ENCODE results near the gene MAB21L4. TPM values are rescaled to one million over a fixed set of nuclear protein-coding genes. Genes with fewer than 3 reads are reported as not detected.

MAB21L4 gene
- total RNA-seq, 2 experiments from 2014 or later = not detected

DNA sequence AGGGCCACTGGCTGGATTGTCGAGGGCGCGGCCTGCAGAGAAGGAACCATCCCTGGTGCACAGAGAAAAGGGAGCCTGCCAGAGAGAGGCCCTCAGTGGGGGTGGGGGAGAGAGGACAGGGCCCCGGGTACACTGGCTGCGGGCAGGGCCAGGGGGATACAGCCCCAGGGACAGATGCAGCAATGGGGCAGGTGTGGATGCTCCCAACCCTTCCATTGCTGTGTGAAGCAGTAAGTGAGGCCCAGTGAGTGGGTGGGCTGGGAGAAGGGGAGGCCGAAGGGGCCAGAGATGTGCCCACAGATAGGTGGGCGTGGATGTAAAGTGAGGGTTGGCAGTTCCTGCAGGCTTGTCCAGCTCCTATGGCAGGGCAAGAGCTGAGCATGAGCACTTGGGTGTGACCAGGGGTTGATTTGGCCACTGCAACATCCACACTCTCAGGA lies 19.9 kb downstream of the MAB21L4 start:
- intact Hi-C loops (cut with micrococcal nuclease; ENCODE audit: unreplicated experiment) = no loop called here
- H3K4me2 ChIP-seq (ENCODE audit: low read length) = no peak overlapping the region
- no peak for TF ChIP-seq EZH2phosphoT487 (IDR thresholded peaks at IDR 0.05; ENCODE audit: borderline replicate concordance, low read depth, low read length)
- TF ChIP-seq, protein P1, sequence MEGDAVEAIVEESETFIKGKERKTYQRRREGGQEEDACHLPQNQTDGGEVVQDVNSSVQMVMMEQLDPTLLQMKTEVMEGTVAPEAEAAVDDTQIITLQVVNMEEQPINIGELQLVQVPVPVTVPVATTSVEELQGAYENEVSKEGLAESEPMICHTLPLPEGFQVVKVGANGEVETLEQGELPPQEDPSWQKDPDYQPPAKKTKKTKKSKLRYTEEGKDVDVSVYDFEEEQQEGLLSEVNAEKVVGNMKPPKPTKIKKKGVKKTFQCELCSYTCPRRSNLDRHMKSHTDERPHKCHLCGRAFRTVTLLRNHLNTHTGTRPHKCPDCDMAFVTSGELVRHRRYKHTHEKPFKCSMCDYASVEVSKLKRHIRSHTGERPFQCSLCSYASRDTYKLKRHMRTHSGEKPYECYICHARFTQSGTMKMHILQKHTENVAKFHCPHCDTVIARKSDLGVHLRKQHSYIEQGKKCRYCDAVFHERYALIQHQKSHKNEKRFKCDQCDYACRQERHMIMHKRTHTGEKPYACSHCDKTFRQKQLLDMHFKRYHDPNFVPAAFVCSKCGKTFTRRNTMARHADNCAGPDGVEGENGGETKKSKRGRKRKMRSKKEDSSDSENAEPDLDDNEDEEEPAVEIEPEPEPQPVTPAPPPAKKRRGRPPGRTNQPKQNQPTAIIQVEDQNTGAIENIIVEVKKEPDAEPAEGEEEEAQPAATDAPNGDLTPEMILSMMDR (conservative IDR thresholded peaks at IDR 0.05; ENCODE audit: low read length) = no peak
- BruUV-seq (replicated peaks) = no TSS peak
- ChIA-PET POLR2A (no interaction called here), CTCF (ENCODE audit: unreplicated experiment) (no interaction called here)
- H3K36me3 ChIP-seq (ENCODE audit: insufficient read depth, low read length) = no peaks in the 10 kb centered on the region
- no peak overlapping the region for H2AFZ ChIP-seq (ENCODE audit: low read length)
- H3K27ac ChIP-seq (ENCODE audit: low read depth, low read length, poor library complexity, severe bottlenecking) = no peak overlapping the region
- H4K20me1 ChIP-seq (ENCODE audit: insufficient read depth, low read length) = no peaks in the 10 kb centered on the region
- H3K79me2 ChIP-seq (ENCODE audit: insufficient read depth, low read depth, low read length) = no peaks in the 10 kb centered on the region
- no peaks in the 10 kb centered on the region for H3K9me3 ChIP-seq (ENCODE audit: low read length)
- no peaks in the 10 kb centered on the region for H3K9me2 ChIP-seq (ENCODE audit: insufficient read depth, low read length)
- no peak overlapping the region for H3K4me3 ChIP-seq (ENCODE audit: low read depth, low read length, poor library complexity, severe bottlenecking)
- no peak for DNase-seq (ENCODE audit: low spot score)
- no peaks in the 10 kb centered on the region for H3K4me1 ChIP-seq (ENCODE audit: insufficient read depth, low read length, poor library complexity, severe bottlenecking)

- intact Hi-C loops (cut with micrococcal nuclease; ENCODE audit: unreplicated experiment) = no loop called here
- H3K4me2 ChIP-seq (ENCODE audit: low read length) = no peak overlapping the region
- no peak for TF ChIP-seq EZH2phosphoT487 (IDR thresholded peaks at IDR 0.05; ENCODE audit: borderline replicate concordance, low read depth, low read length)
- TF ChIP-seq, protein P1 (conservative IDR thresholded peaks at IDR 0.05; ENCODE audit: low read length) = no peak
- H3K27ac ChIP-seq (ENCODE audit: low read depth, low read length, poor library complexity, severe bottlenecking) = no peak overlapping the region
- no peak overlapping the region for H2AFZ ChIP-seq (ENCODE audit: low read length)
- no peaks in the 10 kb centered on the region for H3K9me2 ChIP-seq (ENCODE audit: insufficient read depth, low read length)
- no peaks in the 10 kb centered on the region for H4K20me1 ChIP-seq (ENCODE audit: insufficient read depth, low read length)
- DNase-seq (ENCODE audit: low spot score) = no peak
- no peaks in the 10 kb centered on the region for H3K79me2 ChIP-seq (ENCODE audit: insufficient read depth, low read depth, low read length)
- no peaks in the 10 kb centered on the region for H3K36me3 ChIP-seq (ENCODE audit: insufficient read depth, low read length)
- H3K4me1 ChIP-seq (ENCODE audit: insufficient read depth, low read length, poor library complexity, severe bottlenecking) = no peaks in the 10 kb centered on the region
- H3K9me3 ChIP-seq (ENCODE audit: low read length) = no peaks in the 10 kb centered on the region
- no TSS peak for BruUV-seq (replicated peaks)
- H3K4me3 ChIP-seq (ENCODE audit: low read depth, low read length, poor library complexity, severe bottlenecking) = no peak overlapping the region
- CTCF ChIA-PET (ENCODE audit: unreplicated experiment) = no interaction called here
- POLR2A ChIA-PET = interaction anchor here (0.7 kb wide), 1 partner anchor 1058 kb away, joined by 3 read pairs; no protein-coding TSS in a partner anchor
These were observed 20.5 kb downstream of the MAB21L4 start for GRCh38 chr2:240875228-240876034.

- Histone ChIP-seq H3K27ac (ENCODE audit: low read depth, low read length, poor library complexity, severe bottlenecking) (no peak overlapping the region), H3K79me2 (ENCODE audit: insufficient read depth, low read depth, low read length) (no peaks in the 10 kb centered on the region), H3K9me2 (ENCODE audit: insufficient read depth, low read length) (no peaks in the 10 kb centered on the region), H4K20me1 (ENCODE audit: insufficient read depth, low read length) (no peaks in the 10 kb centered on the region), H3K4me2 (ENCODE audit: low read length) (no peak overlapping the region), H2AFZ (ENCODE audit: low read length) (no peak overlapping the region), H3K4me3 (ENCODE audit: low read depth, low read length, poor library complexity, severe bottlenecking) (no peak overlapping the region), H3K9me3 (ENCODE audit: low read length) (no peaks in the 10 kb centered on the region), H3K36me3 (ENCODE audit: insufficient read depth, low read length) (no peaks in the 10 kb centered on the region), H3K4me1 (ENCODE audit: insufficient read depth, low read length, poor library complexity, severe bottlenecking) (no peaks in the 10 kb centered on the region)
- no peak for DNase-seq (ENCODE audit: low spot score)
- no peak for TF ChIP-seq EZH2phosphoT487 (IDR thresholded peaks at IDR 0.05; ENCODE audit: borderline replicate concordance, low read depth, low read length)
- TF ChIP-seq, protein P1 (conservative IDR thresholded peaks at IDR 0.05; ENCODE audit: low read length) = no peak
- BruUV-seq (replicated peaks) = no TSS peak
- intact Hi-C loops (cut with micrococcal nuclease; ENCODE audit: unreplicated experiment) = no loop called here
- ChIA-PET POLR2A (interaction anchor here (0.7 kb wide), 1 partner anchor 1059 kb away, joined by 3 read pairs; no protein-coding TSS in a partner anchor), CTCF (ENCODE audit: unreplicated experiment) (no interaction called here)
These were observed 21.2 kb downstream of the MAB21L4 start for GRCh38 chr2:240874715-240875227.

All from OCI-LY7 (cell line).